ENCODE measurements around the gene CAMK4. TPM values are rescaled to one million over a fixed set of nuclear protein-coding genes. Genes with fewer than 3 reads are reported as not detected.

CAMK4 gene
- total and polyA plus RNA-seq, 9 of the 15 experiments (the other 6 are each of a cell fraction or from before 2014, with no cell fraction given): 0.35 TPM; not detected in 8

- TF ChIP-seq ZNF41 (CRISPR knock-in tag; conservative IDR thresholded peaks at IDR 0.05) (no peak), DDX20 (tag; IDR thresholded peaks at IDR 0.05; ENCODE audit: low read depth) (0 out of 2 replicates have a peak, but pooled peaks have one; percentile 37), POU5F1 (IDR thresholded peaks at IDR 0.05; ENCODE audit: borderline replicate concordance, low read depth, low read length, partially characterized antibody) (no peak), SNRNP70 (optimal IDR thresholded peaks at IDR 0.05; ENCODE audit: low read depth, low read length) (no peak), ZNF436 (CRISPR knock-in tag; IDR thresholded peaks at IDR 0.05) (no peak)
These were observed 74.9 kb downstream of the CAMK4 start (continued) for GRCh38 chr5:111299067-111299481.

- Histone ChIP-seq H3K9me3 (replicated peaks; ENCODE audit: control insufficient read depth, insufficient read depth, low read depth, low read length) (no peaks in the 10 kb centered on the region; the same call in 1 of the 2 replicates), H3K27me3 (ENCODE audit: control insufficient read depth in 2 of 2, insufficient read depth in 2 of 2, low read length in 2 of 2) (no peaks in the 10 kb centered on the region), H3K27ac (ENCODE audit: extremely low read depth, low read depth, low read length) (no peak overlapping the region), H3K4me1 (replicated peaks in 1 of 2; ENCODE audit: control insufficient read depth in 2 of 2, insufficient read depth in 2 of 2, low read length in 2 of 2) (no peaks in the 10 kb centered on the region), H3K4me2 (ENCODE audit: insufficient read depth, low read length) (no peak overlapping the region), H2AFZ (ENCODE audit: low read depth, low read length) (no peak overlapping the region), H3K36me3 (ENCODE audit: control insufficient read depth, insufficient read depth, low read length) (no peaks in the 10 kb centered on the region), H3K79me2 (ENCODE audit: control insufficient read depth, insufficient read depth, low read length) (no peaks in the 10 kb centered on the region), H3K4me3 (no peak overlapping the region), H3K9ac (ENCODE audit: insufficient read depth in 1 of 2, low read depth in 2 of 2, low read length in 2 of 2) (no peak overlapping the region), H4K20me1 (replicated peaks; ENCODE audit: control insufficient read depth, insufficient read depth, low read length) (no peaks in the 10 kb centered on the region), H3K9me1 (ENCODE audit: control insufficient read depth, insufficient read depth, low read length) (no peaks in the 10 kb centered on the region)
- FAIRE-seq (no peak), ATAC-seq (no peak), DNase-seq (ENCODE audit: extremely low read depth in 1 of 4, low spot score in 3 of 4) (no peak)
- no TSS peak for BruUV-seq (replicated peaks)
- in situ Hi-C loops (cut with MboI): no loop called here
- ChIA-PET CTCF (ENCODE audit: low intra/inter-chr PET ratio) (no interaction called here), POLR2A (interaction anchor here (1.4 kb wide), 1 partner anchor 15 kb away, joined by 5 read pairs; no protein-coding TSS in a partner anchor)
- whole genome bisulfite sequencing (ENCODE audit: insufficient coverage, low coverage, missing lambda C conversion rate): 30% methylated on average over 3 of the region's 3 CpGs
- intact Hi-C loops (cut with micrococcal nuclease): no loop called here
- no peak for TF ChIP-seq ZNF354B (CRISPR knock-in tag; IDR thresholded peaks at IDR 0.05)
- TF ChIP-seq ZNF778 (CRISPR knock-in tag; IDR thresholded peaks at IDR 0.05): no peak
- TF ChIP-seq PML (IDR thresholded peaks at IDR 0.05; ENCODE audit: low read length): no peak
- no peak for TF ChIP-seq YY1 (IDR thresholded peaks at IDR 0.05; ENCODE audit: borderline replicate concordance in 1 of 3, control insufficient read depth in 1 of 3, extremely low read depth in 1 of 3, insufficient read depth in 3 of 3, insufficient read length in 1 of 3, insufficient replicate concordance in 2 of 3, low read depth in 1 of 3, low read length in 2 of 3)
- no peak for TF ChIP-seq HDAC3 (IDR thresholded peaks at IDR 0.05; ENCODE audit: borderline replicate concordance, partially characterized antibody)
- no peak for TF ChIP-seq FUS (optimal IDR thresholded peaks at IDR 0.05; ENCODE audit: low read depth, low read length)
- no peak for TF ChIP-seq JUN (IDR thresholded peaks at IDR 0.05; ENCODE audit: borderline replicate concordance, low read depth, low read length)
- TF ChIP-seq JUN (CRISPR knock-in tag; IDR thresholded peaks at IDR 0.05; ENCODE audit: borderline replicate concordance): no peak
- TF ChIP-seq TEAD4 (IDR thresholded peaks at IDR 0.05; ENCODE audit: low read length): no peak
- TF ChIP-seq TEAD4 (CRISPR knock-in tag; IDR thresholded peaks at IDR 0.05; ENCODE audit: borderline replicate concordance): no peak
- no peak for TF ChIP-seq ZNF277 (CRISPR knock-in tag; IDR thresholded peaks at IDR 0.05; ENCODE audit: borderline replicate concordance)
- no peak for TF ChIP-seq CHD2 (IDR thresholded peaks at IDR 0.05; ENCODE audit: low read depth, low read length)
- TF ChIP-seq ATF3 (IDR thresholded peaks at IDR 0.05): no peak
- TF ChIP-seq ATF3 (CRISPR knock-in tag; conservative IDR thresholded peaks at IDR 0.05): no peak
- no peak for TF ChIP-seq FOXP1 (CRISPR knock-in tag; IDR thresholded peaks at IDR 0.05)
These were observed 75.7 kb downstream of the CAMK4 start for GRCh38 chr5:111299831-111300432.
